Parathyroid adenoma (tissue), 2 donors: Measurements from ENCODE around the gene ITGA2B.

Source experiments
- H2AFZ ChIP-seq: fragments of 300-600 bp; sonication (generic); one replicate; pipeline ENCODE4 v1.7.0; 2017; ENCODE audit warnings: antibody characterized with exemption, mild to moderate bottlenecking
- H3K27ac ChIP-seq: fragments of 300-600 bp; sonication (generic); one replicate; pipeline ENCODE4 v1.7.0; 2017
- H3K27me3 ChIP-seq: fragments of 300-600 bp; sonication (generic); one replicate; pipeline ENCODE4 v1.7.0; 2017; ENCODE audit warnings: low read length; ENCODE audit not compliant: control insufficient read depth, insufficient read depth
- H3K36me3 ChIP-seq: fragments of 300-600 bp; sonication (generic); one replicate; pipeline ENCODE4 v1.7.0; 2017; ENCODE audit warnings: low read length; ENCODE audit not compliant: control insufficient read depth, insufficient read depth
- H3K4me1 ChIP-seq: fragments of 300-600 bp; sonication (generic); one replicate; pipeline ENCODE4 v1.7.0; 2017; ENCODE audit warnings: control low read depth
- H3K4me2 ChIP-seq: fragments of 300-600 bp; sonication (generic); one replicate; pipeline ENCODE4 v1.7.0; 2017; ENCODE audit warnings: low read length
- H3K4me3 ChIP-seq: fragments of 300-600 bp; sonication (generic); one replicate; pipeline ENCODE4 v1.7.0; 2017; ENCODE audit warnings: low read depth, low read length
- H3K79me2 ChIP-seq: fragments of 300-600 bp; sonication (generic); one replicate; pipeline ENCODE4 v1.7.0; 2017; ENCODE audit warnings: control low read depth
- H3K9ac ChIP-seq: fragments of 300-600 bp; sonication (generic); one replicate; pipeline ENCODE4 v1.7.0; 2017; ENCODE audit warnings: mild to moderate bottlenecking
- H3K9me3 ChIP-seq: fragments of 300-600 bp; sonication (generic); one replicate; pipeline ENCODE4 v1.7.0; 2017; ENCODE audit warnings: low read length; ENCODE audit not compliant: control insufficient read depth
- CTCF ChIP-seq: fragments of 300-600 bp; sonication (generic); IDR thresholded peaks from one replicate; pipeline ENCODE4 v1.7.0; 2017; ENCODE audit warnings: antibody characterized with exemption, mild to moderate bottlenecking
- donor health status: primary hyperparathyroidism.

Gene ITGA2B

GRCh38 chr17:44354582-44355561 is 34.6 kb downstream of the ITGA2B start:
- Histone ChIP-seq H3K9ac (no peak overlapping the region), H3K27ac (no peak overlapping the region), H3K79me2 (no peaks in the 10 kb centered on the region), H2AFZ (no peak overlapping the region), H3K9me3 (no peaks in the 10 kb centered on the region), H3K4me1 (peaks cover 14% of the 10 kb centered on the region), H3K4me2 (no peak overlapping the region), H3K27me3 (no peaks in the 10 kb centered on the region), H3K36me3 (no peaks in the 10 kb centered on the region), H3K4me3 (no peak overlapping the region)
- no peak for TF ChIP-seq CTCF

- Histone ChIP-seq H3K4me2 (no peak overlapping the region), H3K27me3 (no peaks in the 10 kb centered on the region), H3K9me3 (no peaks in the 10 kb centered on the region), H3K9ac (no peak overlapping the region), H3K36me3 (no peaks in the 10 kb centered on the region), H2AFZ (no peak overlapping the region), H3K79me2 (no peaks in the 10 kb centered on the region), H3K27ac (no peak overlapping the region), H3K4me3 (no peak overlapping the region), H3K4me1 (peaks cover 9% of the 10 kb centered on the region)
- TF ChIP-seq CTCF: no peak
Measured at GRCh38 chr17:44353672-44354331, 35.6 kb downstream of the ITGA2B start.

- H3K36me3 ChIP-seq: no peaks in the 10 kb centered on the region
- no peak for TF ChIP-seq CTCF
- no peak overlapping the region for H3K9ac ChIP-seq
- H3K4me1 ChIP-seq: peaks cover 9% of the 10 kb centered on the region
- H3K27ac ChIP-seq: no peak overlapping the region
- H3K79me2 ChIP-seq: no peaks in the 10 kb centered on the region
- no peak overlapping the region for H2AFZ ChIP-seq
- no peak overlapping the region for H3K4me3 ChIP-seq
- no peak overlapping the region for H3K4me2 ChIP-seq
- no peaks in the 10 kb centered on the region for H3K27me3 ChIP-seq
- no peaks in the 10 kb centered on the region for H3K9me3 ChIP-seq
Measured at GRCh38 chr17:44352828-44353671, 36.4 kb downstream of the ITGA2B start.

- no peak for TF ChIP-seq CTCF
- Histone ChIP-seq H3K9ac (no peak overlapping the region), H3K4me2 (no peak overlapping the region), H3K27me3 (no peaks in the 10 kb centered on the region), H3K79me2 (no peaks in the 10 kb centered on the region), H2AFZ (no peak overlapping the region), H3K27ac (no peak overlapping the region), H3K9me3 (no peaks in the 10 kb centered on the region), H3K4me3 (no peak overlapping the region), H3K36me3 (no peaks in the 10 kb centered on the region), H3K4me1 (peaks cover 9% of the 10 kb centered on the region)
Measured at GRCh38 chr17:44351961-44352827, 37.3 kb downstream of the ITGA2B start.
